ENCODE results near the gene EDEM3.
"Not testable (repeated sequence)": the region's sequence is repeated elsewhere in the genome, so short reads cannot be mapped to it uniquely, and the experiment has no call there.

EDEM3 gene

DNA sequence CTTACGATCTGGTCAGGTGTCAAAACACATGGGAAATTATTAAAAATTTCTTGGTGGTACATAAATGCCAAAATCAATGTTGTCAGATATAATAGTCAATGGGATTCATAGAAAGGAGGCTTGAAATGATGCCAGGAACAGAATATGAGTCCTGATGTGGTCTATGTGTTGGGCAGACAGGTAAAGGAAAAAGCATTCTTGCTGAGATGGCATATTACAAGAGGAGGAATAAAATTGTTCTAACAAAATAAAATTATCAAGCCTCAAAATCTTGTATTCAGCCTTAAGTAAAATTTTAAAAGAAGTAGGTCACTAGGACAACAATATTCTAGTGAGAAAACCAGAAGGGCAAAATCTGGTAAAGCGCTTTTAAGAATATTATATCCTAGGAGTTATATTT lies 30.9 kb upstream of the EDEM3 start:
- ATAC-seq (replicated peaks) (no peak), DNase-seq (no peak)
- Mint-ChIP-seq H3K9me3 (peaks cover 22 to 26% of the 10 kb centered on the region in 2 donors), H3K4me1 (peaks cover 4 to 6% of the 10 kb centered on the region in 2 donors), H3K27ac (no peak overlapping the region), H3K36me3 (peaks cover 6 to 22% of the 10 kb centered on the region in 2 donors), H3K27me3 (peaks cover 0 to 3% of the 10 kb centered on the region in 2 donors), H3K4me3 (no peak overlapping the region)

DNA sequence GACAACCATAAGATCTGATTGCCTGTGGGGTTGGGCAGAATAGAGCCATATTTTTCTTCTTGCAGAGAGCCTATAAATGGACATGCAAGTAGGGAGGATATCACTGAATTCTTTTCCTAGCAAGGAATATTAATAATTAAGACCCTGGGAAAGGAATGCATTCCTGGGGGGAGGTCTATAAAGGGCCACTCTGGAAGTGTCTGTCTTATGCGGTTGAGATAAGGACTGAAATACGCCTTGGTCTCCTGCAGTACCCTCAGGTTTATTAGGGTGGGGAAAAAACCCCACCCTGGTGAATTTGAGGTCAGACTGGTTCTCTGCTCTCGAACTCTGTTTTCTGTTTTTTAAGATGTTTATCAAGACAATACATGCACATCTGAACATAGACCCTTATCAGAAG lies 29.1 kb upstream of the EDEM3 start:
- H3K27ac Mint-ChIP-seq; H3K4me3 Mint-ChIP-seq; ATAC-seq (replicated peaks); H3K4me1 Mint-ChIP-seq; DNase-seq; H3K27me3 Mint-ChIP-seq: not testable (repeated sequence)
- Mint-ChIP-seq H3K9me3 (peaks cover 22 to 26% of the 10 kb centered on the region in 2 donors), H3K36me3 (peaks cover 6 to 18% of the 10 kb centered on the region in 2 donors)

DNA sequence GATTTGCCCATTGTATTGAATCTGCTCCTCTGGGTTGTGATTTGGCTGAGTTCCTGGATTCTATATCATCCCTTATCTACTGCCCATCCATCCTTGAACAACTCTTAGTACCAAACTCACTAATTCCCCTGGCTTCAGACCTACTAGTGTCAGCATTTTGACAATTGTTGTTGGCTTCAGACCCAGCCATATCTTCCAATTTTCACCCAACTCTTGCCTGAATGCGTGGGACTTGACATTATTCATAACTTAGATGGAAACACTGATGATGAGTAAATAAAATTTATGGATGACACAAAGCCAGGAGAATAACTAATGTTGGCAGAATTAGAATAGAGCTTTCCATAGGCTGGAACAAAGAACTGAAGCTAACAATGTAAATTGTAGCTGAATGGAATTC lies 27.3 kb upstream of the EDEM3 start:
- DNase-seq, result no peak
- H3K27ac Mint-ChIP-seq, result no peak overlapping the region
- H3K4me3 Mint-ChIP-seq, result no peak overlapping the region
- H3K27me3 Mint-ChIP-seq, result peaks cover 0 to 7% of the 10 kb centered on the region in 2 donors
- peaks cover 6 to 18% of the 10 kb centered on the region in 2 donors for H3K36me3 Mint-ChIP-seq
- peaks cover 4% of the 10 kb centered on the region in 2 donors for H3K4me1 Mint-ChIP-seq
- H3K9me3 Mint-ChIP-seq, result peaks cover 22 to 26% of the 10 kb centered on the region in 2 donors
- ATAC-seq (replicated peaks), result no peak

- H3K36me3 Mint-ChIP-seq, result no peaks in the 10 kb centered on the region
- DNase-seq, result no peak
- H3K27ac Mint-ChIP-seq, result no peak overlapping the region
- H3K4me3 Mint-ChIP-seq, result no peak overlapping the region
- H3K27me3 Mint-ChIP-seq, result peaks cover 5 to 12% of the 10 kb centered on the region in 2 donors
- H3K4me1 Mint-ChIP-seq, result no peaks in the 10 kb centered on the region
- no peak for ATAC-seq (replicated peaks)
- no peaks in the 10 kb centered on the region for H3K9me3 Mint-ChIP-seq
Observed at GRCh38 chr1:184775885-184776284, 21.2 kb upstream of the EDEM3 start.

- ATAC-seq (replicated peaks) (no peak), DNase-seq (no peak)
- Mint-ChIP-seq H3K27me3 (peaks cover 5 to 12% of the 10 kb centered on the region in 2 donors), H3K4me1 (no peaks in the 10 kb centered on the region), H3K9me3 (no peaks in the 10 kb centered on the region), H3K36me3 (no peaks in the 10 kb centered on the region), H3K4me3 (no peak overlapping the region), H3K27ac (no peak overlapping the region)
Observed at GRCh38 chr1:184775329-184775728, 20.7 kb upstream of the EDEM3 start.

GRCh38 chr1:184773762-184774320 lies 19.2 kb upstream of the EDEM3 start:
- no peak overlapping the region for H3K4me3 Mint-ChIP-seq
- no peaks in the 10 kb centered on the region for H3K9me3 Mint-ChIP-seq
- no peaks in the 10 kb centered on the region for H3K4me1 Mint-ChIP-seq
- no peak overlapping the region for H3K27ac Mint-ChIP-seq
- no peak for ATAC-seq (replicated peaks)
- H3K27me3 Mint-ChIP-seq, result peaks cover 5 to 13% of the 10 kb centered on the region in 2 donors
- no peaks in the 10 kb centered on the region for H3K36me3 Mint-ChIP-seq
- no peak for DNase-seq

DNA sequence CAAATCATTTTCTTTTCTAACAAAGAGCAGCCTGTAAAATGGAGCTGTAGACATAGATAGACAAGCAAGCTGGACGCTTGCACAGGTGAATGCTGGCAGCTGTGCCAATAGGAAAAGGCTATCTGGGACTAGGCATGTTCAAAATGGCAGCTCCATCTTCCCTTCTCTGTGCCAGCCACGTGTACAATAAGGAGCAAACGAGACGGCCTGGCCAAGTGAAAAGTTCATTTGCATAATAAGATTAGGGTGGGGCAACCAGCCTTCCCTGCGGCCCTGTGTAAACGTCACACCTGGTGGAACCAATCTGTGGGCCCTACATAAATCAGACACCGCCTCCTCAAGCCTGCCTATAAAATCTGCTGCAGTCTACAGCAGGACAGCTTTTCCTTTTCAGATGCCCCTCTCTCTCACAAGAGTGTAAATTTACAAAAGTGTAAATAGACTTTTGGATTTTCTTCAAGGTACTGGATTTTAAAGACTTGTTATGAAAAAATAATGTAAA lies 16.6 kb upstream of the EDEM3 start:
- Mint-ChIP-seq H3K36me3 (no peaks in the 10 kb centered on the region), H3K4me3 (no peak overlapping the region), H3K27me3 (peaks cover 15 to 17% of the 10 kb centered on the region in 2 donors), H3K9me3 (no peaks in the 10 kb centered on the region), H3K4me1 (no peaks in the 10 kb centered on the region), H3K27ac (no peak overlapping the region)
- no peak for DNase-seq
- ATAC-seq (replicated peaks), result no peak

GRCh38 chr1:184770181-184770979 lies 15.7 kb upstream of the EDEM3 start:
- H3K4me1 Mint-ChIP-seq, result no peaks in the 10 kb centered on the region
- no peak overlapping the region for H3K4me3 Mint-ChIP-seq
- ATAC-seq (replicated peaks), result no peak
- H3K9me3 Mint-ChIP-seq, result no peaks in the 10 kb centered on the region
- H3K36me3 Mint-ChIP-seq, result no peaks in the 10 kb centered on the region
- no peak overlapping the region for H3K27ac Mint-ChIP-seq
- H3K27me3 Mint-ChIP-seq, result peaks cover 15 to 17% of the 10 kb centered on the region in 2 donors
- no peak for DNase-seq

- DNase-seq (no peak), ATAC-seq (replicated peaks) (no peak)
- Mint-ChIP-seq H3K4me3 (no peak overlapping the region), H3K27me3 (peaks cover 13 to 15% of the 10 kb centered on the region in 2 donors), H3K36me3 (no peaks in the 10 kb centered on the region), H3K27ac (no peak overlapping the region), H3K9me3 (no peaks in the 10 kb centered on the region), H3K4me1 (no peaks in the 10 kb centered on the region)
Observed at GRCh38 chr1:184769241-184769640, 14.6 kb upstream of the EDEM3 start.

GRCh38 chr1:184768467-184768866 lies 13.8 kb upstream of the EDEM3 start:
- H3K9me3 Mint-ChIP-seq, result peaks cover 0 to under 1% of the 10 kb centered on the region in 2 donors
- no peak for DNase-seq
- H3K4me3 Mint-ChIP-seq, result no peak overlapping the region
- H3K27me3 Mint-ChIP-seq, result peaks cover 12 to 13% of the 10 kb centered on the region in 2 donors
- peaks cover 0 to 1% of the 10 kb centered on the region in 2 donors for H3K36me3 Mint-ChIP-seq
- H3K27ac Mint-ChIP-seq, result no peak overlapping the region
- ATAC-seq (replicated peaks), result no peak
- H3K4me1 Mint-ChIP-seq, result no peaks in the 10 kb centered on the region

- H3K4me3 Mint-ChIP-seq, result no peak overlapping the region
- ATAC-seq (replicated peaks) (no peak), DNase-seq (no peak)
- H3K27ac Mint-ChIP-seq, result no peak overlapping the region
- H3K36me3 Mint-ChIP-seq, result peaks cover 3% of the 10 kb centered on the region in 2 donors
- peaks cover 0 to 2% of the 10 kb centered on the region in 2 donors for H3K9me3 Mint-ChIP-seq
- peaks cover 12 to 21% of the 10 kb centered on the region in 2 donors for H3K27me3 Mint-ChIP-seq
- H3K4me1 Mint-ChIP-seq, result no peaks in the 10 kb centered on the region
Observed at GRCh38 chr1:184767591-184767990, 12.9 kb upstream of the EDEM3 start.

- no peak for DNase-seq
- ATAC-seq (replicated peaks), result no peak
- Mint-ChIP-seq H3K27ac (no peak overlapping the region), H3K4me1 (no peaks in the 10 kb centered on the region), H3K9me3 (peaks cover 0 to 2% of the 10 kb centered on the region in 2 donors), H3K27me3 (peaks cover 9 to 21% of the 10 kb centered on the region in 2 donors), H3K4me3 (no peak overlapping the region), H3K36me3 (peaks cover 3% of the 10 kb centered on the region in 2 donors)
Observed at GRCh38 chr1:184764483-184764882, 9.8 kb upstream of the EDEM3 start.

DNA sequence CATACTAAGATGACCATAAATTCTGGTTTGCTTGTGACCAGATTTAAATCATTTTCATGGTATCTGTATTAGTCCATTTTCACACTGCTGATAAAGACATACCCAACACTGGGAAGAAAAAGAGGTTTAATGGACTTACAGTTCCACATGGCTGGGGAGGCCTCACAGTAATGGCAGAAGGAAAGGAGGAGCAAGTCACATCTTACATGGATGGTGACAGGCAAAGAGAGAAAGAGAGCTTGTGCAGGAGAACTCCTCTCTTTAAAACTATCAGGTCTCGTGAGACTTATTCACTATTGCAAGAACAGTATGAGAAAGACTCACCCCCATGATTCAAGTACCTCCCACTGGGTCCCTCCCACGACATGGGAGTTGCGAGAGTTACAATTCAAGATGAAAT lies 8.9 kb upstream of the EDEM3 start:
- DNase-seq, result not testable (repeated sequence)

GRCh38 chr1:184761969-184762485 lies 7.4 kb upstream of the EDEM3 start:
- Mint-ChIP-seq H3K27me3 (peaks cover 5 to 18% of the 10 kb centered on the region in 2 donors), H3K36me3 (peaks cover 3% of the 10 kb centered on the region in 2 donors), H3K27ac (no peak overlapping the region), H3K4me1 (no peaks in the 10 kb centered on the region), H3K9me3 (peaks cover 0 to 2% of the 10 kb centered on the region in 2 donors), H3K4me3 (no peak overlapping the region)
- no peak for ATAC-seq (replicated peaks)
- no peak for DNase-seq

More for the DNA sequence above, 8.9 kb upstream of the EDEM3 start:
- ATAC-seq (replicated peaks); H3K36me3 Mint-ChIP-seq; H3K4me3 Mint-ChIP-seq; H3K9me3 Mint-ChIP-seq; H3K27ac Mint-ChIP-seq; H3K4me1 Mint-ChIP-seq: not testable (repeated sequence)
- H3K27me3 Mint-ChIP-seq, result peaks cover 7 to 21% of the 10 kb centered on the region in 2 donors
